Cardiac muscle cell (in vitro differentiated cells and primary cell): ENCODE measurements around the gene PTS. TPM values are rescaled to one million over a fixed set of nuclear protein-coding genes. Genes with fewer than 3 reads are reported as not detected.

Experiments used
- DNase-seq, 2 donors: peaks; one replicate each; pipeline versions ENCODE4 v3.0.0 to v3.0.0-alpha.2; 2010 to 2017; ENCODE audit warnings: low read depth in 1 of 2, low spot score in 1 of 2
- H3K27ac ChIP-seq: fragments of 200-600 bp; sonication (generic); 2 replicates; pipeline ENCODE4 v1.5.1; 2016
- H3K27me3 ChIP-seq: fragments of 200-600 bp; sonication (generic); 2 replicates; pipeline ENCODE4 v1.6.0; 2016; ENCODE audit warnings: control low read depth
- H3K36me3 ChIP-seq: fragments of 200-600 bp; sonication (generic); 2 replicates; pipeline ENCODE4 v1.5.1; 2016; ENCODE audit warnings: control low read depth
- H3K4me1 ChIP-seq: fragments of 200-600 bp; sonication (generic); 2 replicates; pipeline ENCODE4 v1.8.1; 2017; ENCODE audit warnings: low read depth, mild to moderate bottlenecking, mixed run types
- H3K4me3 ChIP-seq: fragments of 200-600 bp; sonication (generic); 2 replicates; pipeline ENCODE4 v1.5.1; 2016; ENCODE audit warnings: mild to moderate bottlenecking
- H3K9me3 ChIP-seq: fragments of 200-600 bp; sonication (generic); 2 replicates; pipeline ENCODE4 v1.5.1; 2017; ENCODE audit warnings: low read depth, mild to moderate bottlenecking, control low read depth
- polyA plus RNA-seq: library from polyadenylated mRNA; unstranded; fragments of >200 nt; fragmentation: Nextera tagmentation; extraction: Ambion mirVana; gene quantifications from 2 replicates; pipeline ENCODE4 v1.2.1, GENCODE V29; 2016
- total RNA-seq: library from RNA; depleted of rRNA; stranded (reverse); fragments of >200 nt; gene quantifications from 2 replicates; pipeline ENCODE4 v1.2.3, GENCODE V29; 2016
- TF ChIP-seq, protein P1 (sequence below): IDR thresholded peaks from 2 replicates; pipeline ENCODE4 v1.5.1; 2012; ENCODE audit warnings: low read depth, mild to moderate bottlenecking, low read length

Gene PTS
- total and polyA plus RNA-seq, 2 experiments from 2014 or later, result 28.1 to 66.7 TPM

DNA sequence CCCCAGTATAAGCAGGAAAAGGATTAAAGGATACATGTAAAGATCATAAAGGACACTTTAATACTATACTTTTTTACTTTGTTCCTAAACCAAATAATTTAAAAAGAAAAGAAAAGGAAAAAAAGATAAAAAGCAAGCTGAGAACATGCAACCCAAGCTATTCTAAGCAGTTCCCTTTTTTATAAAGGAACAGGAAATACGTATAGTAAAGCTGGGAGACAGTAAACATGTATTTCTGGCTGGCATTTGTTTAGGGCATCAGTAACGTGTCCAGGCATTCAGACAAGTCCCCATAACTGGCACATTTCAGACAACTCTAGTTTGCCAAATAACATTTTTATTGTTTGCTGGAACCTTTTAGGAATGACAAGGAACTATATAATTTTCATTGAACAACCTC is 26.0 kb upstream of the PTS start:
- Histone ChIP-seq H3K9me3 (no peaks in the 10 kb centered on the region), H3K4me1 (no peaks in the 10 kb centered on the region), H3K27ac (no peak overlapping the region), H3K4me3 (no peak overlapping the region), H3K27me3 (no peaks in the 10 kb centered on the region), H3K36me3 (peaks cover 32% of the 10 kb centered on the region)
- TF ChIP-seq, protein P1, sequence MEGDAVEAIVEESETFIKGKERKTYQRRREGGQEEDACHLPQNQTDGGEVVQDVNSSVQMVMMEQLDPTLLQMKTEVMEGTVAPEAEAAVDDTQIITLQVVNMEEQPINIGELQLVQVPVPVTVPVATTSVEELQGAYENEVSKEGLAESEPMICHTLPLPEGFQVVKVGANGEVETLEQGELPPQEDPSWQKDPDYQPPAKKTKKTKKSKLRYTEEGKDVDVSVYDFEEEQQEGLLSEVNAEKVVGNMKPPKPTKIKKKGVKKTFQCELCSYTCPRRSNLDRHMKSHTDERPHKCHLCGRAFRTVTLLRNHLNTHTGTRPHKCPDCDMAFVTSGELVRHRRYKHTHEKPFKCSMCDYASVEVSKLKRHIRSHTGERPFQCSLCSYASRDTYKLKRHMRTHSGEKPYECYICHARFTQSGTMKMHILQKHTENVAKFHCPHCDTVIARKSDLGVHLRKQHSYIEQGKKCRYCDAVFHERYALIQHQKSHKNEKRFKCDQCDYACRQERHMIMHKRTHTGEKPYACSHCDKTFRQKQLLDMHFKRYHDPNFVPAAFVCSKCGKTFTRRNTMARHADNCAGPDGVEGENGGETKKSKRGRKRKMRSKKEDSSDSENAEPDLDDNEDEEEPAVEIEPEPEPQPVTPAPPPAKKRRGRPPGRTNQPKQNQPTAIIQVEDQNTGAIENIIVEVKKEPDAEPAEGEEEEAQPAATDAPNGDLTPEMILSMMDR, result no peak
- DNase-seq, result no peak

DNA sequence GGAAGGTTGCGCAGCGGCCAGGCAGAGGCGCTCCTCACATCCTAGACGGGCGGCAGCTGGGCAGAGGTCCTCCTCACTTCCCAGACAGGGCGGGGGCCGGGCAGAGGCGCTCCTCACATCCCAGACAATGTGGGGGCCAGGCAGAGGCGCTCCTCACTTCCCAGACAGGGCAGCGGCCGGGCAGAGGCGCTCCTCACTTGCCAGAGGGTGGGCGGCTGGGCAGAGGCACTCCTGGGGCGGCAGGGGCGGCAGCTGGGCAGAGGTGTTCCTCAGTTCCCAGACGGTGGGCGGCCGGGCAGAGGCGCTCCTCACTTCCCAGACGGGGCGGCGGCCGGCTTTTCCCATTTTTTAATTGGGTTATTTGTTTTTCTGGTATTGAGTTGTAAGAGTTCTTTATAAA is 20.2 kb upstream of the PTS start:
- peaks cover 32% of the 10 kb centered on the region for H3K36me3 ChIP-seq
- DNase-seq, result no peak
- TF ChIP-seq, protein P1, result no peak
- H3K27ac ChIP-seq, result no peak overlapping the region
- H3K4me1 ChIP-seq, result no peaks in the 10 kb centered on the region
- H3K9me3 ChIP-seq, result no peaks in the 10 kb centered on the region
- H3K4me3 ChIP-seq, result no peak overlapping the region
- H3K27me3 ChIP-seq, result no peaks in the 10 kb centered on the region

DNA sequence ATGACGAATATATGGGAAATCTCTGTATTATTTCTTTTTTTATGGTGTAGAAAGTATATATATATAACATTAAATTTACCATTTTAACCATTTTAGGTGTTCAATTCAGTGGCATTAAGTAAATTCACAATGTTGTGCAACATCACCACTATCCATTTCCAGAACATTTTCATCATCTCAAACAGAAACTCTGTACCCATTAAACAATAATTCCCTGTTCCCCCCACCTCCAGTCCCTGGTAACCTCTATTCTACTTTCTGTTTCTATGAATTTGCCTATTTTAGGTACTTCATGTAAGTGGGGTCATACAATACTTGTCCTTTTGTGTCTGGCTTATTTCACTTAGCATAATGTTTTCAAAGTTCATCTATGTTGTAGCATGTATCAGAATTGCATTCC is 15.3 kb upstream of the PTS start:
- H3K27me3 ChIP-seq, result no peaks in the 10 kb centered on the region
- H3K36me3 ChIP-seq, result peaks cover 8% of the 10 kb centered on the region
- TF ChIP-seq, protein P1, result no peak
- no peaks in the 10 kb centered on the region for H3K9me3 ChIP-seq
- no peak overlapping the region for H3K4me3 ChIP-seq
- no peak overlapping the region for H3K27ac ChIP-seq
- H3K4me1 ChIP-seq, result no peaks in the 10 kb centered on the region
- DNase-seq, result no peak

- no peak for DNase-seq
- H3K27me3 ChIP-seq, result no peaks in the 10 kb centered on the region
- H3K4me3 ChIP-seq, result no peak overlapping the region
- no peak overlapping the region for H3K27ac ChIP-seq
- H3K36me3 ChIP-seq, result peaks cover 14% of the 10 kb centered on the region
- TF ChIP-seq, protein P1, result no peak
- no peaks in the 10 kb centered on the region for H3K9me3 ChIP-seq
- no peaks in the 10 kb centered on the region for H3K4me1 ChIP-seq
These were observed 14.7 kb upstream of the PTS start for GRCh38 chr11:112211536-112211935.

- TF ChIP-seq, protein P1, result no peak
- no peak for DNase-seq
These were observed 13.9 kb upstream of the PTS start for GRCh38 chr11:112212290-112212689.

DNA sequence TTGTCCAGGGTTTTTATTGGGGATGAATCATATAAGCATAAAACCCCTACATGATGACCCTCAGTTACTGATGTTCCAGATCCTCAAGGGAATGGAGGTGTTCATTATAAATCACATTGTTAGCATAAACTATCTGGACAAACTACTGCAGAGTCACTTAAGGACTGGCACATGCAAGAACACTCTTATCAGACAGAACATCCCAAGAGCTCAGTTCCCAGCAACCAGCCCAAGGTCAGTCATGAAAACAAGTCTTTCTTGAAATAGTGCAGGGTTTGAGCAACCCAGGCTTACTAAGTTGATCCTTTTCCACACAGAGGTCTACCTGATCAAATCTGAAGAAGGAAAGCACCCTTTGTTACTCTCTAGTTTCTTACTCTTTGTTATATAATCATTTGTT is 13.5 kb upstream of the PTS start:
- Histone ChIP-seq H3K27ac (peak overlapping the region; percentile 12), H3K9me3 (no peaks in the 10 kb centered on the region), H3K4me1 (no peaks in the 10 kb centered on the region), H3K27me3 (no peaks in the 10 kb centered on the region), H3K36me3 (peaks cover 17% of the 10 kb centered on the region), H3K4me3 (no peak overlapping the region)
- no peak for DNase-seq
- TF ChIP-seq, protein P1, result no peak

More at GRCh38 chr11:112212290-112212689, 13.9 kb upstream of the PTS start:
- H3K27me3 ChIP-seq, result no peaks in the 10 kb centered on the region
- peaks cover 15% of the 10 kb centered on the region for H3K36me3 ChIP-seq
- peak overlapping the region; percentile 12 for H3K27ac ChIP-seq
- H3K9me3 ChIP-seq, result no peaks in the 10 kb centered on the region
- no peak overlapping the region for H3K4me3 ChIP-seq
- no peaks in the 10 kb centered on the region for H3K4me1 ChIP-seq
